Stimulated activated CD8-positive, alpha-beta memory T cell treated with anti-CD3 and anti-CD28 coated beads, Interleukin-7, amount 100 ng/mL, for 48 hours (primary cell): Measurements from ENCODE around the gene ATOH8.

Source experiments
- DNase-seq, 2 donors: peaks; one replicate each; pipeline ENCODE4 v3.0.0-alpha.2; 2020; ENCODE audit warnings: low read depth in 1 of 2; ENCODE audit errors: extremely low read depth in 1 of 2

Gene ATOH8

GRCh38 chr2:85785871-85786270 lies 32.1 kb downstream of the ATOH8 start:
- no peak for DNase-seq

DNA sequence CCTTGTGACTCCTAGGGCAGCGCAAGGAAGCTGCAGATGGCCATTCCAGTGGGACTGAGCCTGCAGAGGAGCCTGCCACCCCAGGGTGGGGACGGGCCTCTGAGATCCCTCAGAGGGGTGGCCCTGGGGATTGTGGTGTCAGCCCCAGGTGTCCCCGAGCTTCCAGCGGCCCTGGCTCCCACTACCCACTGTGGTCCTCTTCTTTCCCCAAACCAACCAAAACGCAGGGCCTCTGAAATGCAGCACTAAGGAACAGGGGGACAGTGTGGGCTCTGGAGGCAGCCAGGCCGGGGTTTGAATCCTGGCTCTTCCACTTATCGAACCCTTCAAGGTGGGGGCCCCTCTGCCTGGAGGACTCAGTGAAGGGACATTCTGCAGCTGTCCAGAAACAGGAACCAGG lies 32.7 kb downstream of the ATOH8 start:
- no peak for DNase-seq

GRCh38 chr2:85786865-85787264 lies 33.1 kb downstream of the ATOH8 start:
- no peak for DNase-seq

GRCh38 chr2:85787282-85787980 lies 33.6 kb downstream of the ATOH8 start:
- no peak for DNase-seq

- no peak for DNase-seq
Measured at GRCh38 chr2:85787981-85788340, 34.2 kb downstream of the ATOH8 start.

GRCh38 chr2:85788603-85789002 lies 34.8 kb downstream of the ATOH8 start:
- no peak for DNase-seq

GRCh38 chr2:85789271-85789670 lies 35.5 kb downstream of the ATOH8 start:
- DNase-seq = no peak

- no peak for DNase-seq
Measured at GRCh38 chr2:85790032-85790431, 36.2 kb downstream of the ATOH8 start.

DNA sequence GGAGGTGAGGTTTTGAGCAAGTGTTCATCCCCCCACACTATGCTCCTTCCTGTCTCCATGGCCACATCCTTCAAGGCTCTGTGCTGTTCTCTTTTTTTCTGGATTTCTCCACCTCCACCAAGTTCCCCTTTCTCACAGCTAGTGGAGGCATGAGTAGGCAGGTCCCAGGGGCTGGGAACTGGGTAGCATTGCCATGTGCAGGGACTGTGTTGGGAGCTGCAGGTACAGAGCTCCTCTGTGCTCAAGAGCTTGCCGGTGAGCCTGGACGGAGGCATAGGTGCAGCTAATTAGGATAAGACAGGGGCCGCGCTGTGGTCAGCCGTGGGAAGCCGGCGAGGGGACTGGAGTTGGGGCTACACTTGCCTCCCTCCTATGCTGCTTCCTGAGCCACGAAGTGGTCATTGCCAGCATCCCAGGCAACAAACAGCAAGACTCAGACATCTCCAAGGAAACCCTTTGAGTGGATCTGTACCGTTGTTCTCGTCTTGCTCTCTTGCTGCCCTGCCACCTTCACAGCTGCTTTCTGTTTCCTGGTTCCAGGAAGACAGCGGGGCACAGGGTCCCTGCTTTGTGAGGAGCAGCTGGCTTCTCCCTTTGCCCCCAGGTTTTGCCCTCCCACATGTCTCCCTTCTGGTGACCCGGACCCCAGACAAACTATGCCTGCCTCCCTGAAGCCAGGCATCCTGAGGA lies 36.9 kb downstream of the ATOH8 start:
- DNase-seq = no peak

GRCh38 chr2:85791704-85792565 lies 38.1 kb downstream of the ATOH8 start:
- DNase-seq = no peak

GRCh38 chr2:85792783-85793441 lies 39.1 kb downstream of the ATOH8 start:
- no peak for DNase-seq

DNA sequence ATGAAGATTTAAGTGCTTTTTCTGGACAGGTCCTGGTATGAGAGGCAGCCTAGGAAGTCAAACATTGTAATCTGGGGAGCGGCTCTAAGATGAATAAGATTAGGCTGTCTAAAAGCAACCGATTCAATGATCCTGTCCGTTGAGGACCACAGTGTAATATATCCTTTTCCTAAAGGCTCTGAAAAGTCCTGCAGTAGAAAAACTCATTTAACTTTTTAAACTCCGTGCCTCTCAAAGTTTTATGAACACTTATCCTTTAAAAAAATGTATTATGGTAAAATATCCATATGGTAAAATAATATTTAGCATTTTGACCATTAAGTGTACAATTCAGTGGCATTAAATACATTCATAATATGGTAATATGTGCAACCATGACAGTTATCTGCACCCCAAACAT lies 39.8 kb downstream of the ATOH8 start:
- no peak for DNase-seq

- DNase-seq = no peak
Measured at GRCh38 chr2:85794038-85794441, 40.2 kb downstream of the ATOH8 start.

DNA sequence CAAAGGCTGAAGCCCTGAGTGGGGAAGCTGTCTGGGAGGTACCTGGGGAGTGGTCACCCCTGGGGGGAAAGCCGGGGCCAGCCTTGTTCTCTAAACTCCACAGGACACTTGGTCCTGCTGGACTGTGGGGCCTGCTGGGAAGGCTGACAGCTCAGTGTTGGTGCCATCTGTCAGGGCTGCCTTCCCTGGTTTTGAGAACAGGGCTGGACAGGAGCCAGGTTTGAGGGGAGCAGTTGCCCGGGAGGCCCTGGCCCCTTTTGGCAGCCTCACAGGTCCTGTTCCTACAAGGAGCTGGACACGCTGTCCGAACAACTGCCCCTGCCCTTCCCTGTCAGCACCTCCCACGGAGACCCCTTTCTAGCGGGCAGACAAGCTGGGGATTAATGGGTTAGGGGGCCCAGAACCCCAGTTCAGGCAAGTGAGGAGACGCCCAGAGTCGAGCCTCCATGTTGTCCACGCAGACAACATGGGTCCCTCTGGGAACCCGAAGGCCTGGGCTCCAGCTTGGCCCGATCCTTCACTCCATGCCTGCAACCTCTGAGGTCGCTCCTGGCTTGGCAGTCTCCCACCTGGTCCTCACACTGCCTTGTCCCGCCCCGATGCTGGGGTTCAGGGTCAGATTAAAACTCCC lies 40.8 kb downstream of the ATOH8 start:
- no peak for DNase-seq

- no peak for DNase-seq
Measured at GRCh38 chr2:85795331-85796045, 41.7 kb downstream of the ATOH8 start.

GRCh38 chr2:85796046-85796340 lies 42.2 kb downstream of the ATOH8 start:
- no peak for DNase-seq

DNA sequence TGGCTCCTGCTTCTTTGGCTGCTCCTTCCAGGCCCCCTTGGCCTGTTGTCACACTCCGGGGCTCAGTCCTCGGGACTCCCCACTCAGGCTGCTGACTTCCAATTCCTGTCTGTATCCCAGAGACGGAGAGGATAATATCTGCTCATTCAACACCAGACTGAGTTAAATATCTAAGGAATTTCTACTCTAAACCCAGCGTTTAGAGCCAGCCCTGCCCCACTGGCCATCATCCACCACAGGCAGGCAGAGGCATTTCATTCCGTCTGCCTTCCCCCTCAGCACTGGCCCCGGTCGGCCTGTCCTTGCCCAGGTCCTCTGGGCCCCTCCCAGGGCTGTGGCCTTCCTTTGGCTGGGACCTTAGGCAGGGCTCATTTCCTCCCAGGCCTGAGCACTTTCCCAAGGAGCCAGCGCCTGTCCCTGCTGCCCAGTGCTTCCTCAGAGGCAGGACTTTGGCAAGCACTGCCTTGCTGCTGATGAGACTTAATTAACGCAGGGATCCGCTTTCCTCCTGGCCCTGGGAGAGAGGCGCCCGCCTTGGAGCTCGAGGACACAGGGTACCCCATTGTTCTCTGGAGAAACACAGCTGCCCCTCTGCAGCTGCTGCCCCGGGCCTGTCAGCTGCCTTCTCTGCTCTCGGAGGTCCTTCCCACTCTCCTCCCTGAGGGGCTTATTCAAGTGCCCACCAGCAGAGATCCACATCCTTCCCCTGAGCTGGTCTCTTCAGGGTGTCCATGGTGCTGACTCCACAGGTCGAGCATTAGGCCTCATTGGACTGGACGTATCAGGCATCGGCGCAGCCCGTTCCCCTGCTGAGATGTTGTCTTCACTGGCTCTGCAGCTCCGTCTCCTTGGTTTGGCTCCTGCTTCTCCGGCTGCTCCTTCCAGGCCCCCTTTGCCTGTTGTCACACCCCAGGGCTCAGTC lies 42.8 kb downstream of the ATOH8 start:
- no peak for DNase-seq

- DNase-seq = no peak
Measured at GRCh38 chr2:85797263-85797660, 43.5 kb downstream of the ATOH8 start.

DNA sequence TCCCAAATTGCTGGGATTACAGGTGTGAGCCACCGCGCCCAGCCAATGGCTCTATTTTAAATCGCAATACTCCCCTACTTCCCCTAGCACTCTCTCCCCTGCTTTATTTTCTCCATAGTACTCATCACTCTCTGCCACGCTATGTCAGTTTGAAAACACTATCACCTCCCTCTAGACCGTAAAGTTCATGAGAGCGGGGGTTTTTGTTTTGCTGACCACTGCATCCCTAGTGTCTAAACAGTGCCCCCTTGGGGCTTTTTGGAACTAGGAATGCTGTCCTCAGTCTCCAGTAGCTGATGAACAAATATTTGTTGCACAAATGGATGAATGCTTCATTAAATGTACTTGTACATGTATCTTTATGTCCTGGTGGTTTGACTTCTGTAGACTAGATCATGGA lies 44.1 kb downstream of the ATOH8 start:
- DNase-seq = no peak
